HepG2 (cell line): ENCODE measurements around the gene SLC9A9. TPM values are rescaled to one million over a fixed set of nuclear protein-coding genes. Genes with fewer than 3 reads are reported as not detected.

Experiments used
- ATAC-seq: fragments of 200-7000 bp; cut with Tn5 transposase; 3 replicates; pipeline ENCODE4 v1.9.1; 2020; ENCODE audit warnings: mild to moderate bottlenecking, moderate library complexity
- BruUV-seq: library from RNA; stranded (reverse); fragments of 400-500 nt; replicated peaks from 2 replicates; lab custom pipeline; 2021; lab: Mats Ljungman, UMichigan
- CTCF ChIA-PET: fragments of 300-600 bp; formaldehyde crosslinking; extraction: SDS; loops from one replicate; lab custom pipeline; 2021; ENCODE audit warnings: low total read pairs, inconsistent platforms, low intra/inter-chr PET ratio; lab: Yijun Ruan, JAX
- POLR2A ChIA-PET: fragments of 350-600 bp; sonication (Branson Sonifier 250); formaldehyde crosslinking; loops from one replicate; lab custom pipeline; 2020; ENCODE audit warnings: antibody characterized with exemption, inconsistent platforms; lab: Yijun Ruan, JAX
- DNase-seq: peaks from one replicate; pipeline ENCODE4 v3.0.0-alpha.2; 2015; ENCODE audit warnings: low spot score
- FAIRE-seq: peaks from 3 replicates; lab custom pipeline; 2011; peaks lifted over from hg19 to GRCh38; lab: Jason Lieb, UNC
- H2AFZ ChIP-seq: one replicate; pipeline ENCODE4 v1.6.1; 2011; ENCODE audit warnings: low read length, inconsistent platforms
- H3K27ac ChIP-seq: fragments of 300-600 bp; 3 replicates; pipeline ENCODE4 v1.8.0; 2011; ENCODE audit warnings: mixed run types, mild to moderate bottlenecking, mixed read lengths, low read length, inconsistent platforms; ENCODE audit not compliant: insufficient read depth; ENCODE audit errors: extremely low read length
- H3K27me3 ChIP-seq, 2 experiments: fragments of 200-600 bp in 1 of 2; 2 replicates in 1 of 2; 3 replicates in 1 of 2; pipeline versions ENCODE4 v1.6.0 to v1.8.0; 2011; ENCODE audit warnings: low read length in 2 of 2, mild to moderate bottlenecking in 2 of 2, moderate library complexity in 2 of 2, inconsistent platforms in 1 of 2; ENCODE audit not compliant: insufficient read depth in 2 of 2, control insufficient read depth in 1 of 2
- H3K36me3 ChIP-seq, 2 experiments: fragments of 200-600 bp in 1 of 2; replicated peaks in 1 of 2; 2 replicates in 1 of 2; 3 replicates in 1 of 2; pipeline versions ENCODE4 v1.5.1 to v1.8.0; 2011; ENCODE audit warnings: low read length in 2 of 2, inconsistent platforms in 1 of 2; ENCODE audit not compliant: insufficient read depth in 2 of 2, control insufficient read depth in 1 of 2
- H3K4me1 ChIP-seq: 2 replicates; pipeline ENCODE4 v1.5.1; 2012; ENCODE audit warnings: low read length, inconsistent platforms; ENCODE audit not compliant: insufficient read depth
- H3K4me2 ChIP-seq: 2 replicates; pipeline ENCODE4 v1.6.0; 2011; ENCODE audit warnings: low read depth, low read length, inconsistent platforms
- H3K4me3 ChIP-seq, 3 experiments: fragments of 200-600 bp in 1 of 3; sonication (generic), shearing (Covaris generic) in 1 of 3; replicated peaks in 1 of 3; 2 replicates each; pipeline ENCODE4 v1.5.1; 2011 to 2016; ENCODE audit warnings: low read length in 3 of 3, inconsistent platforms in 2 of 3, low read depth in 2 of 3, mild to moderate bottlenecking in 2 of 3, control low read depth in 1 of 3, mixed read lengths in 1 of 3; ENCODE audit not compliant: insufficient read depth in 1 of 3
- H3K79me2 ChIP-seq: one replicate; pipeline ENCODE4 v1.6.1; 2011; ENCODE audit warnings: low read length, inconsistent platforms; ENCODE audit not compliant: insufficient read depth
- H3K9ac ChIP-seq: 2 replicates; pipeline ENCODE4 v1.6.0; 2011; ENCODE audit warnings: mild to moderate bottlenecking, low read depth, low read length, inconsistent platforms; ENCODE audit not compliant: insufficient read depth
- H3K9me3 ChIP-seq: 2 replicates; pipeline ENCODE4 v1.5.1; 2012; ENCODE audit warnings: mild to moderate bottlenecking, low read length
- H4K20me1 ChIP-seq: 2 replicates; pipeline ENCODE4 v1.6.0; 2011; ENCODE audit warnings: inconsistent platforms, mild to moderate bottlenecking, low read length, moderate library complexity; ENCODE audit not compliant: insufficient read depth
- AGO2 ChIP-seq: fragments of 200-400 bp; formaldehyde crosslinking; optimal IDR thresholded peaks from 2 replicates; pipeline ENCODE3; 2017; ENCODE audit warnings: mild to moderate bottlenecking, low read depth, low read length, moderate library complexity
- GATA4 ChIP-seq: sonication (generic); IDR thresholded peaks from 2 replicates; pipeline ENCODE4 v1.6.1; 2016; ENCODE audit warnings: antibody characterized with exemption, low read depth, borderline replicate concordance
- KDM4B ChIP-seq: sonication (generic); formaldehyde crosslinking; IDR thresholded peaks from 2 replicates; pipeline ENCODE4 v1.4.0; 2020; ENCODE audit warnings: missing genetic modification reagents
- MAFF ChIP-seq: IDR thresholded peaks from 2 replicates; pipeline ENCODE4 v1.6.1; 2011; ENCODE audit warnings: low read depth, low read length, improper control_type of control experiment
- PRDM4 ChIP-seq: sonication (generic); formaldehyde crosslinking; IDR thresholded peaks from 2 replicates; pipeline ENCODE4 v1.9.0; 2021; ENCODE audit warnings: missing genetic modification reagents, borderline replicate concordance
- RAD51 ChIP-seq: fragments of 450-650 bp; IDR thresholded peaks from 2 replicates; pipeline ENCODE4 v1.6.1; 2016; ENCODE audit warnings: borderline replicate concordance
- RFX1 ChIP-seq: fragments of 450-650 bp; IDR thresholded peaks from 2 replicates; pipeline ENCODE4 v1.6.1; 2017
- RXRA ChIP-seq: sonication (generic); formaldehyde crosslinking; IDR thresholded peaks from 2 replicates; pipeline ENCODE4 v1.5.1; 2020; ENCODE audit warnings: missing genetic modification reagents
- SAFB2 ChIP-seq: sonication (generic); formaldehyde crosslinking; IDR thresholded peaks from 2 replicates; pipeline ENCODE4 v1.5.1; 2020; ENCODE audit warnings: missing genetic modification reagents, low read depth, mild to moderate bottlenecking, borderline replicate concordance
- SRSF9 ChIP-seq: fragments of 200-400 bp; formaldehyde crosslinking; IDR thresholded peaks from 2 replicates; pipeline ENCODE4 v1.6.1; 2018; ENCODE audit warnings: borderline replicate concordance, mild to moderate bottlenecking, low read depth, low read length; ENCODE audit not compliant: insufficient read depth, poor library complexity, severe bottlenecking
- TBL1XR1 ChIP-seq: fragments of 150-350 bp; IDR thresholded peaks from 2 replicates; pipeline ENCODE4 v1.6.1; 2014; ENCODE audit warnings: borderline replicate concordance, low read length; ENCODE audit not compliant: partially characterized antibody
- ZNF407 ChIP-seq: sonication (generic); formaldehyde crosslinking; IDR thresholded peaks from one replicate; pipeline ENCODE4 v1.5.1; 2020; ENCODE audit warnings: mild to moderate bottlenecking, missing genetic modification reagents; ENCODE audit errors: not compliant biosample characterization
- ZNF441 ChIP-seq: sonication (generic); formaldehyde crosslinking; IDR thresholded peaks from 2 replicates; pipeline ENCODE4 v1.7.0; 2021; ENCODE audit warnings: missing genetic modification reagents, borderline replicate concordance
- ZNF451 ChIP-seq: sonication (generic); formaldehyde crosslinking; IDR thresholded peaks from 2 replicates; pipeline ENCODE4 v1.5.0; 2020; ENCODE audit warnings: mild to moderate bottlenecking, missing genetic modification reagents
- ZSCAN21 ChIP-seq: sonication (generic); formaldehyde crosslinking; IDR thresholded peaks from 2 replicates; pipeline ENCODE4 v1.8.0; 2022; ENCODE audit warnings: mild to moderate bottlenecking, missing genetic modification reagents, moderate library complexity, borderline replicate concordance
- WGBS: methylation state at CpG from one replicate; pipeline ENCODE4 v1.1.6; 2017; ENCODE audit warnings: low lambda C conversion rate; 5-methylcytosine and 5-hydroxymethylcytosine counted together
- in situ Hi-C: cut with HindIII; loops from 2 replicates; pipeline ENCODE4 v1.10.0; 2017; ENCODE audit warnings: low pct_unique_long_range_greater_than_20kb; ENCODE audit not compliant: extremely low pct_ligation_motif_present
- intact Hi-C: fragments of 100-400 bp; cut with micrococcal nuclease; formaldehyde crosslinking; loops from one replicate; pipeline ENCODE4 v1.10.0; 2022; ENCODE audit not compliant: unreplicated experiment
- polyA plus RNA-seq, 8 experiments: library from polyadenylated mRNA; depleted of rRNA in 3 of 8; stranded (reverse) in 7 of 8; unstranded in 1 of 8; fragments of >200 nt; fragmentation: Illumina TruSeq in 4 of 8; extraction: Trizol in 4 of 8; gene quantifications; 2 replicates each; pipeline versions ENCODE4 v1.2.1 to v1.2.3, GENCODE V29; 2011 to 2016; ENCODE audit warnings: low read depth in 4 of 8, missing spikeins in 1 of 8, mixed read lengths in 1 of 8; ENCODE audit not compliant: insufficient read depth in 1 of 8
- total RNA-seq, 5 experiments: library from RNA; depleted of rRNA; stranded (reverse); fragments of >200 nt; fragmentation: Illumina TruSeq; extraction: Trizol; gene quantifications; 2 replicates each; pipeline ENCODE4 v1.2.3, GENCODE V29; 2016; ENCODE audit warnings: low read depth in 1 of 5

SLC9A9 gene
- total and polyA plus RNA-seq, 2 of the 13 experiments (the other 11 are each of a cell fraction or from before 2014, with no cell fraction given) = not detected

GRCh38 chr3:143753006-143753405 is 95.3 kb downstream of the SLC9A9 start:
- FAIRE-seq = no peak
- TF ChIP-seq KDM4B (no peak), MAFF (no peak), GATA4 (no peak), SAFB2 (CRISPR knock-in tag) (no peak), RAD51 (no peak), PRDM4 (CRISPR knock-in tag) (no peak), ZNF441 (no peak), ZNF451 (CRISPR knock-in tag) (no peak), AGO2 (no peak), RFX1 (no peak), ZNF407 (no peak), ZSCAN21 (no peak), TBL1XR1 (no peak), RXRA (no peak), SRSF9 (no peak)

More at GRCh38 chr3:143753006-143753405, 95.3 kb downstream of the SLC9A9 start:
- POLR2A ChIA-PET = no interaction called here
- no TSS peak for BruUV-seq
- Histone ChIP-seq H3K36me3 (no peaks in the 10 kb centered on the region), H3K27me3 (no peaks in the 10 kb centered on the region), H3K9ac (no peak overlapping the region), H3K4me1 (no peaks in the 10 kb centered on the region), H3K79me2 (no peaks in the 10 kb centered on the region), H2AFZ (no peak overlapping the region), H3K27ac (no peak overlapping the region), H3K4me3 (no peak overlapping the region), H4K20me1 (no peaks in the 10 kb centered on the region), H3K4me2 (no peak overlapping the region), H3K9me3 (no peaks in the 10 kb centered on the region)
- intact Hi-C loops = no loop called here
- ATAC-seq (no peak), DNase-seq (no peak)
- 0% methylated on average over 1 of the region's 1 CpG for WGBS
- CTCF ChIA-PET = no interaction called here
- in situ Hi-C loops = no loop called here
